ENCODE measurements around the gene ADCY1. TPM values are rescaled to one million over a fixed set of nuclear protein-coding genes. Genes with fewer than 3 reads are reported as not detected.
"Not testable (repeated sequence)": the region's sequence is repeated elsewhere in the genome, so short reads cannot be mapped to it uniquely, and the experiment has no call there.

The ADCY1 gene
- total RNA-seq, 1 donor from 2014 or later: 13.7 TPM

- peak overlapping the region; percentile 99 for H3K27ac Mint-ChIP-seq (ENCODE audit: unreplicated experiment)
- H3K36me3 Mint-ChIP-seq (ENCODE audit: low read depth); H3K9me3 Mint-ChIP-seq; H3K27me3 Mint-ChIP-seq (ENCODE audit: low read depth): not testable (repeated sequence)
- peak overlapping the region; percentile 98 for H3K4me3 Mint-ChIP-seq
- peak; percentile 37 for TF ChIP-seq CTCF (conservative IDR thresholded peaks at IDR 0.05)
- peaks cover 12% of the 10 kb centered on the region for H3K4me1 Mint-ChIP-seq
- DNase-seq (ENCODE audit: low read depth, low spot score): peak; percentile 95
Measured at GRCh38 chr7:45768516-45769394, 194.6 kb downstream of the ADCY1 start.

DNA sequence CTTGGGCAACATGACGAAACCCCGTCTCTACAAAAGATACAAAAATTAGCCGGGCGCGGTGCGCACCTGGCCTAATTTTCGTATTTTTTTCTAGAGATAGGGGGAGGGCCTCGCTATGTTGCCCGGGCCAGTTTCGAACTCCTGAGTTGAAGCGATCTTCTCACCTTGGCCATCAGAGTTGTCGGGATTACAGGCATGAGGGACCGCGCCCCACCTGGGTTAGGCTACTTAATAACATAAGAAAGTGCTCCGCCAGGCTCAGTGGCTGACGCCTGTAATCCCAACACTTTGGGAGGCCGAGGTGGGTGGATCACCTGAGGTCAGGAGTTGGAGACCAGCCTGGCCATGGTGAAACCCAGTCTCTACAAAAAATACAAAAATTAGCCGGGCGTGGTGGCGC is 195.5 kb downstream of the ADCY1 start:
- H3K27ac Mint-ChIP-seq (ENCODE audit: unreplicated experiment); H3K27me3 Mint-ChIP-seq (ENCODE audit: low read depth); H3K36me3 Mint-ChIP-seq (ENCODE audit: low read depth); H3K9me3 Mint-ChIP-seq; DNase-seq (ENCODE audit: low read depth, low spot score): not testable (repeated sequence)
- peak overlapping the region; percentile 98 for H3K4me3 Mint-ChIP-seq
- peaks cover 12% of the 10 kb centered on the region for H3K4me1 Mint-ChIP-seq

All from neural crest cell (in vitro differentiated cells).